DOHH2 (cell line): ENCODE measurements around the gene CFAP73.
A peak's percentile ranks its signal among the peaks of the same experiment; 100 is the strongest.

Experiments used
- H3F3A ChIP-seq: fragments of 200-600 bp; sonication (generic), shearing (Covaris generic); 2 replicates; pipeline ENCODE4 v1.6.0; 2016; ENCODE audit warnings: antibody characterized with exemption, mild to moderate bottlenecking; ENCODE audit not compliant: control insufficient read depth, insufficient read depth
- H3K27ac ChIP-seq: fragments of 200-600 bp; sonication (generic); 2 replicates; pipeline ENCODE4 v1.5.1; 2014; ENCODE audit warnings: low read depth, mild to moderate bottlenecking, low read length, moderate library complexity
- H3K27me3 ChIP-seq: fragments of 200-600 bp; sonication (generic); 2 replicates; pipeline ENCODE4 v1.6.1; 2014; ENCODE audit warnings: mild to moderate bottlenecking, low read length, mixed read lengths; ENCODE audit not compliant: control insufficient read depth
- H3K36me3 ChIP-seq: fragments of 200-600 bp; sonication (generic); 2 replicates; pipeline ENCODE4 v1.6.1; 2014; ENCODE audit warnings: mild to moderate bottlenecking, low read length, moderate library complexity, mixed read lengths; ENCODE audit not compliant: control insufficient read depth
- H3K4me1 ChIP-seq: fragments of 200-600 bp; sonication (generic); 2 replicates; pipeline ENCODE4 v1.6.1; 2014; ENCODE audit warnings: mild to moderate bottlenecking, low read length, mixed read lengths; ENCODE audit not compliant: control insufficient read depth
- H3K4me2 ChIP-seq: fragments of 200-600 bp; sonication (generic); 2 replicates; pipeline ENCODE4 v1.6.0; 2014; ENCODE audit warnings: mild to moderate bottlenecking, low read length, moderate library complexity
- H3K4me3 ChIP-seq: fragments of 200-600 bp; sonication (generic); 2 replicates; pipeline ENCODE4 v1.5.1; 2014; ENCODE audit warnings: mild to moderate bottlenecking, low read length, mixed read lengths
- H3K79me2 ChIP-seq: fragments of 200-600 bp; sonication (generic); 2 replicates; pipeline ENCODE4 v1.6.1; 2014; ENCODE audit warnings: mild to moderate bottlenecking, low read length, mixed read lengths; ENCODE audit not compliant: control insufficient read depth
- H3K9me2 ChIP-seq: fragments of 200-600 bp; sonication (generic); replicated peaks from 2 replicates; pipeline ENCODE4 v1.6.1; 2014; ENCODE audit warnings: mild to moderate bottlenecking, low read length, mixed read lengths; ENCODE audit not compliant: control insufficient read depth
- H3K9me3 ChIP-seq: fragments of 200-600 bp; sonication (generic); 2 replicates; pipeline ENCODE4 v1.6.1; 2014; ENCODE audit warnings: antibody characterized with exemption, low read length, mixed read lengths; ENCODE audit not compliant: control insufficient read depth, insufficient read depth
- H4K20me1 ChIP-seq: fragments of 200-600 bp; sonication (generic); 2 replicates; pipeline ENCODE4 v1.6.0; 2014; ENCODE audit warnings: low read depth, mild to moderate bottlenecking, antibody characterized with exemption, low read length, moderate library complexity; ENCODE audit not compliant: control insufficient read depth, insufficient read depth
- CTCF ChIP-seq: fragments of 200-600 bp; sonication (generic); IDR thresholded peaks from one replicate; pipeline ENCODE4 v1.5.1; 2014; ENCODE audit warnings: antibody characterized with exemption, mild to moderate bottlenecking, low read depth, low read length; ENCODE audit not compliant: poor library complexity, severe bottlenecking
- EZH2phosphoT487 ChIP-seq: fragments of 200-600 bp; sonication (generic); IDR thresholded peaks from 2 replicates; pipeline ENCODE4 v1.6.1; 2017; ENCODE audit warnings: borderline replicate concordance, mild to moderate bottlenecking, antibody characterized with exemption, low read length, moderate library complexity, mixed read lengths

The CFAP73 gene

DNA sequence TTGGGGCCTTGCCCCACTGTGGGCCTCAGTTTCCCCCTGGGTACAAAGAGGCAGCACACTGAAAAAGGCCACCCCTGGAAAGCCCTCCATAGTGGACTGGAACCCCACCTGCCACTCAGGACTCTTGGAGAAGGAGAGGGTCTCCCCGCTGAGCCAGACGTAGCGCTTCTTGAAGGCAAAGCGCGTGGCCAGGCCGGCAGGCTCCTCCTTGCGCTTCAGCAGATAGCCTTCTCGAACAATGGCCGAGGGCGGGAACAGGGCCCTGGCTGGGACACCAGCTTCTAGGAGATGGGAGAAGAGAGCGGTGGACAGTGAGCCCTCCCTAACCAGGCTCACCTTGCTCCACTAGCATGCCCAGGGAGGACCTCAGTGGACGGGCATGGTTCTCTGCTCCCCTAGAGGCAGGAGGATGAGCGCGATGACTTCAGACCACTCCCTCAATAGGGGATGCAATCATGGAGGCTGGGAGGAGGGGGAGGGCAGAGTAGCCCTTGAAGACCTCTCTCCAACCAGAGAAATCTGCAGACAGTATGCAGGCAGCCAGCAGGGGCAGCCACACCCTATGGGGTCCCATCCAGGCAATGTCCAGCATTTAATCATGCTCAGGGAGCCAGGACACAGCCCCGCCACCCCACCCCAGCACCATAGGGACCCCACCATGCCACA lies 43.8 kb upstream of the CFAP73 start:
- no peaks in the 10 kb centered on the region for H3K9me2 ChIP-seq
- H3K79me2 ChIP-seq, result peaks cover 10% of the 10 kb centered on the region
- H3K4me3 ChIP-seq, result peak overlapping the region; percentile 80
- H4K20me1 ChIP-seq, result no peaks in the 10 kb centered on the region
- TF ChIP-seq CTCF (no peak), EZH2phosphoT487 (no peak)
- peaks cover 27% of the 10 kb centered on the region for H3F3A ChIP-seq
- no peaks in the 10 kb centered on the region for H3K27me3 ChIP-seq
- peaks cover 24% of the 10 kb centered on the region for H3K36me3 ChIP-seq
- H3K9me3 ChIP-seq, result no peaks in the 10 kb centered on the region
- no peak overlapping the region for H3K27ac ChIP-seq
- peak overlapping the region; percentile 87 for H3K4me2 ChIP-seq
- peaks cover 76% of the 10 kb centered on the region for H3K4me1 ChIP-seq

- Histone ChIP-seq H4K20me1 (no peaks in the 10 kb centered on the region), H3K9me3 (no peaks in the 10 kb centered on the region), H3K4me1 (peaks cover 73% of the 10 kb centered on the region), H3K4me3 (0 out of 2 replicates have a peak overlapping the region, but pooled peaks have one; percentile 11), H3F3A (peaks cover 24% of the 10 kb centered on the region), H3K36me3 (peaks cover 24% of the 10 kb centered on the region), H3K4me2 (peak overlapping the region; percentile 9; the same call in 1 of the 2 replicates), H3K79me2 (peaks cover 10% of the 10 kb centered on the region), H3K27me3 (no peaks in the 10 kb centered on the region), H3K27ac (peak overlapping the region; percentile 21; the same call in 1 of the 2 replicates), H3K9me2 (no peaks in the 10 kb centered on the region)
- TF ChIP-seq EZH2phosphoT487 (no peak), CTCF (no peak)
Measured at GRCh38 chr12:113106361-113106760, 43.2 kb upstream of the CFAP73 start.

DNA sequence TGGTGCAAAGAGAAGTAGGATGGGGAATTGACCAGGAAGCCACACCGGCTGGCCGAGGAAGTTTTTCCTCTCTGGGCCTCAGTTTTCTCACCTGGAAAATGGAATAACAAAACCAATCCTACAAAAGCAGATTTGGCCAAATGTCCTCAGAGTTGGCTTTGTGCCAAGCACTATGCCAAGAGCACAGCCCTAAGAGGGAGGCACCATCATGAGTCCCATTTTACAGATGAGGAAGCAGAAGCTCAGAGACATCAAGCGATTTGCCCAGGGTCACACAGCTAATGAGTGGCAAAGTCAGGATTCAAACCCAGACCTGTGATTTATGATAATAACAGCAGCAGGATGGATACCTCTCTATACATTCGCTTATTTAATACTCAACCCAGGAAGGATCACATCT lies 41.2 kb upstream of the CFAP73 start:
- Histone ChIP-seq H3K27me3 (no peaks in the 10 kb centered on the region), H3K27ac (no peak overlapping the region), H4K20me1 (no peaks in the 10 kb centered on the region), H3F3A (peaks cover 14% of the 10 kb centered on the region; the same call in 1 of the 2 replicates), H3K9me3 (no peaks in the 10 kb centered on the region), H3K79me2 (peaks cover 10% of the 10 kb centered on the region), H3K9me2 (no peaks in the 10 kb centered on the region), H3K4me3 (no peak overlapping the region), H3K4me2 (no peak overlapping the region), H3K4me1 (peaks cover 55% of the 10 kb centered on the region), H3K36me3 (peaks cover 24% of the 10 kb centered on the region)
- TF ChIP-seq CTCF (no peak), EZH2phosphoT487 (no peak)
